Dermis blood vessel endothelial cell (primary cell): ENCODE data around the gene CDKL2. TPM values are rescaled to one million over a fixed set of nuclear protein-coding genes. Genes with fewer than 3 reads are reported as not detected.
A peak's percentile ranks its signal among the peaks of the same experiment; 100 is the strongest.
"Not testable (repeated sequence)": the region's sequence is repeated elsewhere in the genome, so short reads cannot be mapped to it uniquely, and the experiment has no call there.

ENCODE experiments used
- DNase-seq: peaks from one replicate; pipeline ENCODE4 v3.0.0; 2010
- total RNA-seq: library from RNA; depleted of rRNA; stranded (reverse); fragments of >200 nt; gene quantifications from 2 replicates; pipeline ENCODE4 v1.2.3, GENCODE V29; 2014

The CDKL2 gene
- total RNA-seq, 1 donor from 2014 or later: 0.34 TPM

DNA sequence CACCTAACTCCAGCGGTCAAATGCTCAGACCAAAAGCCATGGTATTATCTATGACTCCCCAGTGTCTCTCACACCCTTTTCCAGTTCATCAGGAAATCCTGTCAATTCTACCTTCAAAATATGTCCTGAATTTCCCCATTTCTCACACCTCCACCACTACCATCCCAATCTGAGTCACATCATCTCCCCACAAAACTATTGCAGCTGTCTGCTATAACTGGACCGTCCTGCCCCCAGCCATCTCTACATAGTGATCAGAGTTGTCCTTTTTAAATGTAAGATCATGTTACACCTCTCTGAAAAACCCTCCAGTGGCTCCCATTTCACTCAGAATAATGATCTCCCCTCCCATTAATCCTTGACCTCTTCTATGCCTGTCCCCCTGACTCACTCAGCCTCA is 81.3 kb downstream of the CDKL2 start:
- no peak for DNase-seq

DNA sequence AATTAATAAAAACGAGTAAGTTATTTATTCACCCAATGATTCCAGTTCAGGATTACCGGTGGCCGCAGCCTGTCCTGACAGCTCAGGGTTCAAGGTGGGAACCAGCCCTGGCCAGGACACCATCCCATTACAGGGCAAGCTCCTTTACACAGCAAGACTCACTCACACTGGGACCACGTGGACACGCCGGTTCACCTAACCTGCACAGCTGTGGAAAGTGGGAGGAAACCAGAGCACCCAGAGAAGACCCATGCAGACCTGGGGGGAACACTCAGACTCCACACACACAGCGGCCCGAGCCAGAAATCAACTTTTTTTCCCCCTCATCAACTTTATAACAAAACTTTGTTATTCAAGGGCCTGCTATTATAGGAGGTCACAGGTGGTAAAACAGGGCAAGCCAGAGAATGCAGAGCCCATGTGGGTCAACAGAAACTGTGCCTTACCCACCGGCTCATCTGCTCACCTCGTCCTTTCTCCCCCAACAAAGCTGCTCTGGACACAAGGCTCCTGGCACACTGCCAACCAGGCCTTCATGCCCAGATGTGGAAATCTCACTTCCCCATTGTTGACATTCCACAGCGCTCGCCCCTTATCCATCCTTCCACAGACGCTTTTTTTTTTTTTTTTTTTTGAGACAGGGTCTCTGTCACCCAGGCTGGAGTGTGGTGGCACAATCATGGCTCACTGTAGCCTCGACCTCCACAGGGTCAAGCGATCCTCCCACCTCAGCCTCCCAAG is 82.5 kb downstream of the CDKL2 start:
- peak; percentile 40 for DNase-seq

DNA sequence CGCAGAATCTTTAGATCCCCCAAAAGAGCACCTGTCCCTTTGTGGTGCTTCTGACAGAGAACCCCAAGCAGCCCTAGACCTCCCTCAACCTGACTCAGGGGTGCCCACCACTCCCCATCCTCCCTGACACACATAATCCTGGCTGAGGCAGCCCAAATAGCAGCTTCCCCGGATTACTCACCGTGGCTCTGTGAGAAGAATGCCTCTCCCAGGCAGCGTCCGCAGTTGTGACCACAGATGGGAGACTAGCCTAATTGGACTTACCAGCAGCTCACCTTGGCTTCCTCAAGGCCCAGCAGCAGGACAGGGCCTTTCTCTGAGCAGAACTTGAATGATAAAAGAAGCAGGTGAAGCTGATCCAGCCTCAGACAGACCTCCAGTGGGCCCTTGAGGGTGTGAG is 84.8 kb downstream of the CDKL2 start:
- no peak for DNase-seq

DNA sequence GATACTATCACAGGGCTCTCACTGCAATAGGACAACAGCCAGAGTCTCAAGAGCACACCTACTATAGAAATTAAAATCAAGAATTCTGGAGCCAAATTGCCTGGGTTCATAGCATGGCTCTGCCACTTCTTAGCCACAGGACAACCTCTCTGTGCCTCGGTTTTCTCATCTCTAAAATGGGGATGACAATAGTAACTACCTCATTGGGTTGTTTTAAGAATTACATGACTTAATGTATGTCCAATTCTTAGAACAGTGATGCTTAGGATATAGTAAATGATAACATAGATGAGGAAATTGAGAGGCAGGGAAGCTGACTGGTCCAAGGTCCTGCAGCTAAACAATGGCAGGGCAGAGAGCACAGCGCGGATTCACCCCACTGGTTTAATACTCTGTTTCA is 85.5 kb downstream of the CDKL2 start:
- DNase-seq: no peak

DNA sequence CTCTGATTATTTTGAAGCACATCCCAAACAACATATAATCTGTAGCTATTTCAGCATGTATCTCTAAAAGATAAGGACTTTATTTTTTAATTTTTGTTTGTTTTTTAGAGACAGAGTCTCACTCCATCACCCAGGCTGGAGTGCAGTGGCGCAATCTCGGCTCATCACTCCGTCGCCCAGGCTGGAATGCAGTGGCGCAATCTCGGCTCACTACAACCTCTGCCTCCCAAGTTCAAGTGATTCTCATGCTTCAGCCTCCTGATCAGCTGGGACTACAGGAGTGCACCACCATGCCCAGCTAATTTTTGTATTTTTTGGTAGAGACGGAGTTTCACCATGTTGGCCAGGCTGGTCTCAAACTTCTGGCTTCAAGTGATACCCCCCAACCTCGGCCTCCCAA is 86.1 kb downstream of the CDKL2 start:
- DNase-seq: not testable (repeated sequence)

DNA sequence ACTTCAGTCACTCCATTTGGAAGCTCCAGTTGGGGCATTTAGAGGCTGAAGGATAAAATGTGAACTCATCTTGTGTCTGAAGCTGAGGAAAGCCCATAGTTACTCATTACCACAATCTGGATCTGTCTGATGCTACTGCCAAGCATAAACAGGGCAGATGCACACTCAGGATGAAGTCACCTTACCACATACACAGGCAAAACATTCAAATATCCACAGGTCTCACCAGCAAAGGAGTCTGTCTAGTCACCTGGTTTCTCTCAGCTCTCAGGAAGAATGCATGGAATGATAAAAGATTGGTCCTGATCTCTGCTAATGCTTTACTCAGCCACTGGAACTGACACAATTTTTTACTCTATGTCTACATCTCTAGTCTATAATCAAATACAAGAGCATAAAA is 87.5 kb downstream of the CDKL2 start:
- no peak for DNase-seq

- DNase-seq: not testable (repeated sequence)
These were observed 93.0 kb downstream of the CDKL2 start for GRCh38 chr4:75537308-75537707.

DNA sequence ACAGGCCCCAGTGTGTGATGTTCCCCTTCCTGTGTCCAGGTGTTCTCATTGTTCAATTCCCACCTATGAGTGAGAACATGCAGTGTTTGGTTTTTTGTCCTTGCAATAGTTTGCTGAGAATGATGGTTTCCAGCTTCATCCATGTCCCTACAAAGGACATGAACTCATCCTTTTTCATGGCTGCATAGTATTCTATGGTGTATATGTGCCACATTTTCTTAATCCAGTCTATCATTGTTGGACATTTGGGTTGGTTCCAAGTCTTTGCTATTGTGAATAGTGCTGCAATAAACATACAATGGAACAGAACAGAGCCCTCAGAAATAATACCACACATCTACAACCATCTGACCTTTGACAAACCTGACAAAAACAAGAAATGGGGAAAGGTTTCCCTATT is 96.4 kb downstream of the CDKL2 start:
- DNase-seq: not testable (repeated sequence)

DNA sequence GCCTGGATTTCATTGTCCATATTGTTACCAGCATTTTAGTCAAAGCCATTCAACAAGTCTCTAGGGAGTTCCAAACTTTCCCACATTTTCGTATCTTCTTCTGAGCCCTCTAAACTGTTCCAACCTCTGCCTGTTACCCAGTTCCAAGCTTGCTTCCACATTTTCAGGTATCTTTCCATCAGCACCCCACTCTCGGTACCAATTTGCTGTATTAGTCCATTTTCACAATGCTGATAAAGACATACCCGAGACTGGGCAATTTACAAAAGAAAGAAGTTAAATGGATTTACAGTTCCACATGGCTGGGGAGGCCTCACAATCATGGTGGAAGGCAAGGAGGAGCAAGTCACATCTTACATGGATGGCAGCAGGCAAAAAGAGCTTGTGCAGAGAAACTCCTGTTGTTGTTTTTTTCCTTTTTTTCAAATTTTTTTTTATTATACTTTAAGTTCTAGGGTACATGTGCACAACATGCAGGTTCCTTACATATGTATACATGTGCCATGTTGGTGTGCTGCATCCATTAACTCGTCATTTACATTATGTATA is 96.9 kb downstream of the CDKL2 start:
- not testable (repeated sequence) for DNase-seq

DNA sequence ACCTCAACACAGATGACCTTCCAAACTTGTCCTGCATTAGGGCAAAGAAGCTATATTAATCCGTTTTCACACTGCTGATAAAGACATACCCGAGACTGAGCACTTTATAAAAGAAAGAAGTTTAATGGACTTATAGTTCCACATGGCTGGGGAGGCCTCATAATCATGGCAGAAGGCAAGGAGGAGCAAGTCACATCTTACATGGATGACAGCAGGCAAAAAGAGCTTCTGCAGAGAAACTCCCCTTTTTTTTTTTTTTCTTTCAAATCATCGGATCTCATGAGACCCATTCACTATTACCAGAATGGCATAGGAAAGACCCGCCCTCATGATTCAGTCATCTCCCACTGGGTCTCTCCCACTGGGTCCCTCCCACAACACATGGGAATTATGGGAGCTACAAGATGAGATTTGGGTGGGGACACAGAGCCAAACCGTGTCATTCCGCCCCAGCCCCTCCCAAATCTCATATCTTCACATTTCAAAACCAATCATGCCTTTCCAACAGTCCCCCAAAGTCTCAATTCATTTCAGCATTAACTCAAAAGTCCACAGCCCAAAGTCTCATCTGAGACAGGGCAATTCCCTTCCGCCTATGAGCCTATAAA is 98.7 kb downstream of the CDKL2 start:
- DNase-seq: not testable (repeated sequence)

DNA sequence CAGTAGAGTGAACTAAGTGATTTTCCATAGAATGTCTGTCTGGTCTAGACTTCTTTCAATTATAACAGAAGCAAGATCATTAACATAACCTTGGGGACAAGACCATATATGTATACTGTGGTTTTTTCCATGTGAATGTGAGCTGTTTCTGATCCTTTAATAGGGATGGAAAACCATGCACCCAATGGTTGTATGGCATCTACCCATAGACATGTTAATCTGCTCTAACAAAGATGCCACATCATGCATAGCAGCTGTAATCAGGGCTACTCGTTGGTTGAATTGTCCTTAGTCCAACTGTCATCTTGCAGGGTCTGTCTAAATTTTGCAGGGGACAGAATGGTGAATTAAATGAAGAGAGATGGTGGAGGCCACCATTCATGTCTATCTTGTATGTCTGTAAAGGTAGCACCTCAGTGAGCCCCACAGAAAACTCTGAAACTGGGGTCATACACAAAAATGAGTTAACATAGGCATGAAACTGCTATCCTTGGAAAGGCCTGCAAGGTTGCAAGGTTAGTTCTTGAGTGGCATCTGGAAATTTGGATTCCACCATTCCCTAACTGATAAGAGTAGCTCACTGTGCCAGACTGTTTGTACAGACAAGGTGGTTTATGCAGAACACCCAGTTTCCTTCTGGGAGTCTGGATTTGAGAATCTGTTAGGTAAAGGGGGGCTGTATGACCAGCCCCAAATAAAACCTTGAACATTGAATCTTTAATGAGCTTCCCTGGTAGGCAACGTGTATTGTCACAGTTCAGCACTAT is 99.6 kb downstream of the CDKL2 start:
- DNase-seq: no peak

Other genes with a start within 250 kb of the CDKL2 start
- 49.7 and 53.2 TPM in 2 replicates for gene RCHY1, start 116.1 kb downstream of the CDKL2 start, total RNA-seq
- gene THAP6, start 116.1 kb downstream of the CDKL2 start, total RNA-seq: 6.1 and 9.3 TPM in 2 replicates
- not detected in 2 replicates for gene ODAPH, start 74.5 kb downstream of the CDKL2 start, total RNA-seq
- 239 and 264 TPM in 2 replicates for gene G3BP2, start 42.9 kb upstream of the CDKL2 start, total RNA-seq
- 105 and 141 TPM in 2 replicates for gene USO1, start 94.0 kb upstream of the CDKL2 start, total RNA-seq